Measurements from ENCODE around the gene SEPTIN12.
"Not testable (repeated sequence)": the region's sequence is repeated elsewhere in the genome, so short reads cannot be mapped to it uniquely, and the experiment has no call there.

Gene SEPTIN12

GRCh38 chr16:4802659-4803287, 14.6 kb upstream of the SEPTIN12 start:
- DNase-seq = peak; percentile 76

DNA sequence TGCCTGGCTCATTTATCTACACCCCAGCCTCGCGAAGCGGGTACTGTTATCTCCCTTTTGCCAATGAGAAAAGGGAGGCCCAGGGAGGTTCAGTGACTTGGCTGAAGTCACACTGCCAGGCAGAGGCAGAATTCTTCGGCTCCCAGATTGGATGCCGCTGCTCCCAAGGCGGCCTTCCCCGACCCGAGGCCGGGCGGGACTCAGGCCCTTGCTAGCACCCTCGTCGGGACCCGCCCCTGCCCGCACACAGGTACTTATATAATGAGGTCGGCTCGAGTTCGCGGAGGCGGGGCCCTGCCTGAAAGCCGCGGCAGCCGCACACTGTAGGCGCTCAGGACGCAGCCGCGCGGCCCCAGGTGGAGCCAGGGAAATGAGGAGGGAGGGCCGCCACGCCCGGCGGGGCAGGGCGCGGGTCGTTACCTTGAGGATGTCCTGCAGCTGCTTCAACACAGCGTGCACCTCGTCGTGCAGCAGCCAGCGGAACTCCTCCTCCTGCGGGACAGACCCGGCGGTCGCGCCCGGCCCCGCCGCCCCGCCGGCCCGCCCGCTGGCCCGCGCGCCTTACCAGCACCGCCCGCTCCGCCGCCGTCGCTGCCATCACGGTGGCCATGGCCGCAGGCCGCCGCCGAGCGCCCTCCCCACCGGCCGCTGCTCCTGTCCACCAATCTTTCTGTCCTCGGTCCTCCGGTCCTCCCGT, 14.0 kb upstream of the SEPTIN12 start, which contains the start of gene ROGDI:
Gene ROGDI, minus strand, starts transcription at position 672 of the 697 bp plus-strand sequence. Its CDS starts 62 bp downstream, at position 610.
- peak; percentile 13 for DNase-seq

- no peak for DNase-seq
These were observed 13.2 kb upstream of the SEPTIN12 start for GRCh38 chr16:4801051-4801961.

DNA sequence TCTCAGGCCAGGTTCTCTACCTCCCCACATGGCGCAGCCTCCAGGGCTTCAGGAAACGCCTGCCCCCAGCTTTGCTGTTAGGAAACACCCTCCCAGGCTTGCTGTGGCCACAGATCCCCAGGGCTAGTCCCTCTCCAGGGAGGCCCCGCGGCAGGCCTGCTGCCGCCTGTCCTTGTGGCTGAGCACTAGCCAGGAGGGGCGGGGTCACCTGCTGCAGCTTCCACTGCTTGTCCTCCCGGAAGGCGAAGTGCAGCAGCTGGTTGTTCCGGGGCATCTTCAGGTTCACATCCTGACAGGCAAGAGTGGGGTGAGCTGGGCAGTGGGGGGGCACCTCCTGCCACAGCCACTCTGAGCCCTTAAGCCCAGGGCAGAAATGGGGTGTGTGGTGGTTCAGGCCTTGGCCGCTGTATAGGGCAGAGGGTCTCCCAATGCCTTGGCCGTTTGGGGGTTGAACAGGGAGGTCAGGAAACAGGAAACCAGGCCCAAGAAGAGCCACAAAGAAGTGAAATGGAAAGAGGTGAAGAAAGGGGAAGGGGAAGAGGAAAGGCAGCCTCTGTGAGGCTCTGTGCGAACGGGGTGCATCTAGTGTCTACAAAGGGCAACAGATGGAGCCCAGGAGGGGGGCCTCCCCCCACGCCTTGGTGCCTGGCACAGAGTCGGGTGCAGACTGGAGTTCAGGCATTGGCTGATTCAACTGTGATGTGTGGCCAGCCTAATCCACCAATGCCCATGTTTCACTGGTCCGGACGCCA, 12.3 kb upstream of the SEPTIN12 start:
- peak; percentile 33 for DNase-seq

GRCh38 chr16:4799171-4799855, 11.2 kb upstream of the SEPTIN12 start:
- DNase-seq = no peak

DNA sequence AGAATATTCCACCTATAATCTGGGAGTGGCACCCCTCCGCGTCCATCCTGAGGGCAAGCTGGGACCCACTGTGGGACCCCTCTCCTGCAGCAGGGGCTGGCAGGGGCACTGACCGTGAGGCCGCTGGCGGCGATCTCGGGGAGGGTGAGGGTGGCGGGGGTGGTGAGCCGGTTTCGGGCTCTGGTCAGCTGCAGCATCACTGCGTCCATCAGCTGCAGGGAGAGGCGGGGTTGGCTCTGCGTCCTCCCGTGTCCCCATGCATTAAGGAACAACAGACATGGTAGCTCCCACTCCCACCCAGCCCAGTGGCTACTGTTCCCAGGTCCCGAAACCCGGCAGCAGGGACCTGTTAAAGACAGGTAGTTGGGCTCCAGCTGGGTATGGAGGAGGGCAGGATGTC, 10.3 kb upstream of the SEPTIN12 start:
- no peak for DNase-seq

DNA sequence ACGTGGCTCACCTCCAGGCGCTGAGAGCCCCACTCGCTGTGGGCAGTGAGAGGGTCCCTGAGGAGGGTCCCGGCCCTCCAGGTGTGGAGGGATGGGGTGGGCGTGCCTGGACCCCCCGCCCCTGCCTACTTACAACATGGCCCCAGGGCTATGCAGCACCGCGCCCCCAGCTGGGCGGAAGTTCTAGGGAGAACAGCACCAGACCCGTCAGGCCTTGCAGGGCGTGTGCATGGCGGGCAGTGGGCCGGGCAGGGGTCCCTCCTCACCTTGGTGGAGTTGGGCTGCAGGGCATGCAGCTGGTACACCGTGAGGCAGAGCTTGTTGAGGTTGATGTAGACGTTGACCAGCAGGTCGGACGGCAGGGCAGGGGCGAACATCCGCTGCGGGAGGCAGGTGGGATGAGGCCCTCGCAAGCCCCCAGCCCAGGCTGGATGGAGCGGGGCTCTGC, 9.7 kb upstream of the SEPTIN12 start:
- no peak for DNase-seq

DNA sequence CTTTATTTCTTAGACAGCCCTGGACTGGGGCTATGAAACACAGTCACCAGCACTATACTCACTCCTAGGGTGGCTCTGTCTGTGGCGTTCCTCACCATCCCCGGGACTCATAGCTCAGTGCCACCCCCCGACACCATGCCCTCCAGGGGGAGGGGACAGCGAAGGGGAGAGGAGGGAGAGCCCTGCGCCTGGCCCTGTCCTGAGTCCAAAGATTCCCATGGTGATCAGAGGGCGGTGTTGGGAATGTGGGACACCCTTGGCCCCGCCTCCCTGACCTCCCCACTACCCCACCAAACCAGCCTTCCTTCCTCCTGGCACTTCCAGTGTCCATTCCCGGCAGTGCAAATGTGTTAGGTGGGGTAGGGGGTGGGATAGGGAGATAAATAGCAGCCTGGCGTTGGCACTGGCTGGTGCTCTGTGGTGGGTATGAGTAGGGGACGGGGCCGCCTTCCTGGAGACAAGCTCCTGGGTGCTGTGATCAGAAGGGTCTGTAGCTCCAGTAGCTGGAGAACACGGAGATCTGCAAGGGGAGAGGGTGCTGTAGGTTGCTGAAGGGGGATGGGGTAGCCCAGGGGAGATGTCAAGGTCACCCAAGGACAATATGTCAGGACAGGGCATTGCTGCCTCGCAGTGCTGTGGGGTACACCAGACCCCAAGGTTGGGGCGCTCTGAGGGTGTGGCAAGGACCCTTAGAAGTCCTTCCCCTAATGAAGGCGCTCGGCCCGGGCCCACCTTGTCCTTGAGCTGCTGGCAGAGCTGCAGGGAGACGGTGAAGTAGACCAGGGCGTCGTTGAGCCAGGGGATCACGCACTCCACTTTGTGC, 9.0 kb upstream of the SEPTIN12 start:
- no peak for DNase-seq

DNA sequence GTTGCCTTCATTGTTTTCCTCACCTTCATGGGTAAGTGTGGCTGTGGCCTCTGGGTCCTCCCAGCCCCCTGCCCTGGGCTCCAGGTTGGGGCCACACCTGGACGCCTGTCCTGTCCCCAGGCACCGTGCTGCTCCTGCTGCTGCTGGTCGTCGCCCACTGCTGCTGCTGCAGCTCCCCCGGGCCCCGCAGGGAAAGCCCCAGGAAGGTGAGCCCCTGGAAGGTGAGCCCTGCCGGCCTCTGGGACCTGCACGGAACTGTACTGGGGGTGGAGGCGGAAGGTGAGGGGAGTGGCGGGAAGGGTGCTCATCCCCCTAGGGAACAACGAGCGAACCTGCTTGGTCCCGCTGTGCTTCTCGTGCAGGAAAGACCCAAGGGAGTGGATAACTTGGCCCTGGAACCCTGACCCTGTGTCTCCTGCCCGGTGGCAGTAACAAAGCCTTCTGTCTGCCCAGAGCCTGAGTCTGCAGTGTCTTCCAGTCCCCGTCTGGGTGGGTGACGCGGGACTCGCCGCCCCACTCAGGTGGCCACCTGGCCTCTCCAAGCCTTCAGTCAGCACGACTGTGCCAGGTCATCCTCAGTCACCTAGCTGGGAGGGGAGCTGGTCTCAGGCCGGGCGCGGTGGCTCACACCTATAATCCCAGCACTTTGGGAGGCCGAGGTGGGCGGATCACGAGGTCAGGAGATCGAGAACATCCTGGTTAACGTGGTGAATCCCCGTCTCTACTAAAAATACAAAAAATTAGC, 7.9 kb upstream of the SEPTIN12 start:
- DNase-seq = no peak

DNA sequence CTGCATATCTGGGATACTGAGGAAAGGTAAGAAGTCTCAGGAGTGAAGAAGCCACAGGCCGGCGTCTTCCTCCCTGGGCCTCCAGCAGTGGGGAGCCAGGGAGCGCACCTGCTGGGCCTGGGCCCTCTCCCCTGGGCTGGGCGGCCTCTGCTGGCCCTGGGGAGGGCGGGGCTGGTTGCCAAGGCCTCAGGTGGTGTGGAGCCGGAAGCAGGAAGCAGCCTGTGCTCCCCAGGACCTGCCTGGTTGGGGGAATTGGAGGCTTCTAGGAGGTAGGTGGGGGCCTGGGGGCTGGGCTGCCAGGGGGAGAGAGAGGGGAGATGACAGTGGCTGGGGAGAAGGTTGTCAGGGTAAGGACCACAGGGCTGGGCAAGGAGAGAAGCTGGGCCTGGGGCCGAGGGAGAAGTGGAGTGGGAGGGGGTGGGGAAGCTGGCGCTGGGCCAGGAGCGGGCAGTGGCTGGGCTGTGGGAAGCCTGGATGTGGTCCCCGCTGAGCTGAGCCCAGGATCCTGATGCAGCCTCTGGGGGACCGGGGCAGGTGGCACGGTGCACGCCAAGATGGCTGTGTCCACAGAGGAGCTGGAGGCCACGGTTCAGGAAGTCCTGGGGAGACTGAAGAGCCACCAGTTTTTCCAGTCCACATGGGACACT, 7.2 kb upstream of the SEPTIN12 start, which contains the start of gene SMIM22:
Gene SMIM22, plus strand, starts transcription at position 189 of the 647 bp plus-strand sequence. Its CDS starts 366 bp downstream, at position 555.
- no peak for DNase-seq

DNA sequence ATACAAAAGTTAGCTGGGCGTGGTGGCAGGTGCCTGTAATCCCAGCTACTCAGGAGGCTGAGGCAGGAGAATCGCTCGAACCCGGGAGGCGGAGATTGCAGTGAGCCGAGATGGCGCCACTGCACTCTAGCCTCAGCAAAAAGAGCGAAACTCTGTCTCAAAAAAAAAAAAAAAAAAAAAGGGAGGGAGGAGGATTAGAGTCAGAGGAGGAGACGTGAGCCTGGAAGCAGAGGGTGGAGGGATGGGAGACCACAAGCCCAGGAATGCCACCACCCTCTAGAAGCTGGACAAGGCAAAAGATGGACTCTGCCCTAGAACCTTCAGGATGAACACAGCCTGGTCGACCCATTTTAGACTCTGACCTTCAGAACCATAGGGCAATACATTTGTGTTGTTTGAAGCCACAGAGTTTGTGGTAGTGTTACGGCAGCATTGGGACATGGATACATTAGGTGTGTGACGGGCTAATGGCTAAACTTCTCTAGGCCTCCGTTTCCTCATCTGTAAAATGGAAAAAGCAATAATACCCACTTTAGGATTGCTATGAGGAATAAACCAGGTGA, 4.9 kb upstream of the SEPTIN12 start:
- DNase-seq = no peak

GRCh38 chr16:4790871-4791270, 2.7 kb upstream of the SEPTIN12 start:
- DNase-seq = no peak

- no peak for DNase-seq
These were observed 2.1 kb upstream of the SEPTIN12 start for GRCh38 chr16:4790261-4790660.

DNA sequence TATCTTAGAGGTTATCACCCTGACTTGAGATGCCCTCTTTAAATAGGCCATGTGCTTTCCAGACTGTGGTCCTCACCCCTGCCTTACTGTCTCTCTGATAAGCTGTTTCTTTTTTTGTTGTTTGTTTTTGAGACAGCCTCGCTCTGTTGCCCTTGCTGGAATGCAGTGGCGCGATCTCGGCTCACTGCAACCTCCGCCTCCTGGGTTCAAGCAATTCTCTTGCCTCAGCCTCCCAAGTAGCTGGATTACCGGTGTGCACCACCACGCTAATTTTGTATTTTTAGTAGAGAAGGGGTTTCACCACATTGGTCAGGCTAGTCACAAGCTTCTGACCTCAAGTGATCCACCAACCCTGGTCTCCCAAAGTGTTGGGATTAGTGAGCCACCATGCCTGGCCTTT, 765 bp upstream of the SEPTIN12 start:
- no peak for DNase-seq

DNA sequence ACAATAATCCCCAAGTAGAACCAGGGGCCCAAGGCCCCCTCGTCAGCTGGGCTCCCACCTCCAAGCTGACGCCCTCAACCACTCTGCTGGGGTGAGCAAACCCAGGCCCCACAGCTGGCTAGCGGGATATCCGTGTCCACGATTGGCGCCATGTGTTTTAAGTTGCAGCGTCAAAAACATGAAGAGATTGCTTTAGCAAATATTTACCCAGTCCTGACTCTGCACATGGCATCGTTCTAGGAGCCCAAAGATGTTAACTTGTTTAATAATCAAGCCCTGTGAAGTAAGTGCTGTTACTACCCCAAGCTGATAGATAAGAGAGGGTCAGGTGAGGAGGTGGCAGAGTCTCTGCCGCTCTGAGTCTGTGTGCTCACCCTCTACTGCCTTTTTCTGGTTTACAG, 344 bp upstream of the SEPTIN12 start:
- no peak for DNase-seq

DNA sequence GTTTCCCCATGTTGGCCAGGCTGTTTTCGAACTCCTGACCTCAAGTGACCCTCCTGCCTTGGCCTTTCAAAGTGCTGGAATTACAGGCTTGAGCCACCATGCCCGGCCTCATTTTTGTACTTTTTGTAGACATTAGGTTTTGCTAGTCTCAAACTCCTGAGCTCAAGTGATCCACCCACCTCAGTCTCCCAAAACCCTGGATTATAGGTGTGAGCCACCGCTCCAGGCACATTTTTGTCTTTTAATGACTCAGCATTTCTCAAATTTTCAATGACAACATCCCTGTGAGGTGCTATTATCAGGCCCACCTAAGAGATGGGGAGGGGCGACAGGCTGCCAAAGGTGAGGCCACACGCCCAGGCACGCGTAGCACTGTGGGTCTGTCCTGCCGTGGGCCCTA, 1.1 kb downstream of the SEPTIN12 start:
- no peak for DNase-seq

GRCh38 chr16:4785758-4786433, 2.2 kb downstream of the SEPTIN12 start:
- DNase-seq = no peak

- DNase-seq = not testable (repeated sequence)
These were observed 3.6 kb downstream of the SEPTIN12 start for GRCh38 chr16:4784444-4784987.

GRCh38 chr16:4783951-4784336, 4.2 kb downstream of the SEPTIN12 start:
- no peak for DNase-seq
